MM.1S (cell line): Measurements from ENCODE around the gene TOLLIP.

Source experiments
- CTCF ChIP-seq: fragments of 300-600 bp; sonication (generic); IDR thresholded peaks from 2 replicates; pipeline ENCODE4 v1.5.1; 2016; ENCODE audit warnings: antibody characterized with exemption, low read length, mixed read lengths
- EZH2 ChIP-seq: fragments of 300-600 bp; sonication (generic); optimal IDR thresholded peaks from 2 replicates; pipeline ENCODE3; 2017; ENCODE audit warnings: low read depth, mild to moderate bottlenecking, antibody characterized with exemption, low read length, mixed read lengths
- EZH2phosphoT487 ChIP-seq: fragments of 300-600 bp; sonication (generic); IDR thresholded peaks from 2 replicates; pipeline ENCODE4 v1.6.1; 2018; ENCODE audit warnings: antibody characterized with exemption, low read length

DNA sequence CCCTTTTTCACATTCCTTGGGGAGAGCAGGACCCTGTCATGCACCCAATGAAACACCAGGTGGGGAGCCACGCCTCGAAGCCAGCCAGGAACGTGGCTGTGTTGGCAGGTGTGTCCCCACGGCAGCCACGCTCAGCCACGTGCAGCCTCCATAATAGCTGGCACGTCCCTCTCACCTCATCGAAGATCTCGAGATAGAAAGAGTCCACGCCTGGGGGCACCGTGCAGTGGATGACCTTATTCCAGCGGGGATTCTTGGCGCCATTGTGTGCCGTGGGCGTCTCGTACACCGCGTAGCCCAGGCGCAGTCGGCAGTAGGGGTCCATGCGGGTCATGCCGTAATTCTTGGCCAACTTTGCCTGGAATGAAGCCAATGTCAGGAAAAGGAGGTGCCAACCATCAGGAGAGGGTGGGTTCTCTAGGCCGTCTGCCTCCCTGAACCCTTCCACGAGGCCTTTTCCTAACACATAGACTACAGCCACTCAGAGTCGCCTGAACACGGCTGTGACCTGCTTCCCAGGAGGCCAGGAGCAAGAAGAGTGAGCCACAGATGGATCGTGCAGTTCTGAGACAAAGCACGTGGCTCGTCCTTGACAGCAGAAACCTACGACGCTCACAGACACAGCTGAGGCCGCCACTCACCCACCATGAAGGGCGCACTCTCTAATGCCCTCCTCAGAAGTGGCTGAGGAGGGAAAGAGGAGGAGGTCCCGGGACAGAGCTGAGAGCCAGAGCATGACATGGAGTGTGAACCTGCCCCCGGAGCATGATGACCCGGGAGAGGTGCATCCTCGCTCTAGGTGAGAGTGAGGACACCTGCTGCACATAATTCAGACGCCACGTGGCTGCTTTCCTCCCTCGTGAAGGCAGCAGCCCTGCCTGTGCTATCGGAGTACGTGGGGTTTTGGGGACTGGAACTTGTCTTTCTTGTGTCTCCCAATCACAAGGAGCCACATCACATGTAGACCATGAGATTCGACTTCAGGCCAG lies 19.1 kb downstream of the TOLLIP start:
- TF ChIP-seq CTCF (no peak), EZH2phosphoT487 (no peak), EZH2 (no peak)
